NCI-H2171 treated with DMSO at 0.1 percent for 48 hours (cell line): ENCODE results near the gene UGT1A8.

Source experiments
- DNase-seq: peaks from one replicate; lab custom pipeline; 2025; lab: John Stamatoyannopoulos, UW

Gene UGT1A8

GRCh38 chr2:233766416-233766815 is 149.0 kb downstream of the UGT1A8 start:
- no peak for DNase-seq

DNA sequence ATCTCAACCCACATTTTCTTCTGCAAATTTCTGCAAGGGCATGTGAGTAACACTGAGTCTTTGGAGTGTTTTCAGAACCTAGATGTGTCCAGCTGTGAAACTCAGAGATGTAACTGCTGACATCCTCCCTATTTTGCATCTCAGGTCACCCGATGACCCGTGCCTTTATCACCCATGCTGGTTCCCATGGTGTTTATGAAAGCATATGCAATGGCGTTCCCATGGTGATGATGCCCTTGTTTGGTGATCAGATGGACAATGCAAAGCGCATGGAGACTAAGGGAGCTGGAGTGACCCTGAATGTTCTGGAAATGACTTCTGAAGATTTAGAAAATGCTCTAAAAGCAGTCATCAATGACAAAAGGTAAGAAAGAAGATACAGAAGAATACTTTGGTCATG is 150.6 kb downstream of the UGT1A8 start:
- DNase-seq = no peak

DNA sequence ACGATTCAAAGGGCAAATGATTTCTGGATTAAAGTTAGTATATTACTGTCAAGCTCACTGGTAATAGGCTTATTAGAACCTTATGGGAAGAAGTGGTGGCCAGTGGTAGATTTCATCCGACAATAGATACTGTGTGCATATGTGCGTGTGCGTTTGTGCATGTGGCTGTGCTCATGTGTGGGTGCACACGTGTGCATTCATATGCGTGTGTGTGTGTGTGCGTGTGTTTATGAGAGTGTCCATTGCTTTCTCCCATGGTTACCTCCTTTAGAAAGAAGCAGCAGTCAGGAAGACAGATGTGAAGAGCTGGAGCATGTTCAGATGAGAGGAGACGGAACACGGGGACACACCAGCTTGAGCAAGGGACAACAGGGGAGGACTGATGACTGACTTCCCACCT is 151.8 kb downstream of the UGT1A8 start:
- no peak for DNase-seq

- no peak for DNase-seq
Measured at GRCh38 chr2:233772153-233772552, 154.7 kb downstream of the UGT1A8 start.

DNA sequence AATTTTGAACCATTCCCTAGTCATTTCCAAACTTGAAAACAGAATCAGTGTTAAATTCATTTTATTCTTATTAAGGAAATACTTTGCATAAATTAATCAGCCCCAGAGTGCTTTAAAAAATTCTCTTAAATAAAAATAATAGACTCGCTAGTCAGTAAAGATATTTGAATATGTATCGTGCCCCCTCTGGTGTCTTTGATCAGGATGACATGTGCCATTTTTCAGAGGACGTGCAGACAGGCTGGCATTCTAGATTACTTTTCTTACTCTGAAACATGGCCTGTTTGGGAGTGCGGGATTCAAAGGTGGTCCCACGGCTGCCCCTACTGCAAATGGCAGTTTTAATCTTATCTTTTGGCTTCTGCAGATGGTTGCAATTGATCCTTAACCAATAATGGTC is 155.2 kb downstream of the UGT1A8 start:
- no peak for DNase-seq

DNA sequence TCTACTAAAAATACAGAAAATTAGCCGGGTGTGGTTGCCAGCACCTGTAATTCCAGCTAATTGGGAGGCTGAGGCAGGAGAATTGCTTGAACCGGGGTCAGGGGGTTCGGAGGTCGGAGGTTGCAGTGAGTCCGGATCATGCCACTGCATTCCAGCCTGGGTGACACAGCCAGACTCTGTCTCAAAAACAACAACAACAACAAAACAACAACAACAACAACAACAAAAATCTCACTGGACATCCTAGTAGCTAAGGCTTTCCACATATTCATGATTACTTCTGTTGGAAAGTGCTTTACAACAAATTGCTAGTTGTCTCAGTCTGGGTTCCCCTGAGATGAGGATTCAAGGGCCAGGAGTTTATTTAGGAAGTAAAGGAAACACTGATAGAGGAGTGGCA is 156.4 kb downstream of the UGT1A8 start:
- DNase-seq = no peak

DNA sequence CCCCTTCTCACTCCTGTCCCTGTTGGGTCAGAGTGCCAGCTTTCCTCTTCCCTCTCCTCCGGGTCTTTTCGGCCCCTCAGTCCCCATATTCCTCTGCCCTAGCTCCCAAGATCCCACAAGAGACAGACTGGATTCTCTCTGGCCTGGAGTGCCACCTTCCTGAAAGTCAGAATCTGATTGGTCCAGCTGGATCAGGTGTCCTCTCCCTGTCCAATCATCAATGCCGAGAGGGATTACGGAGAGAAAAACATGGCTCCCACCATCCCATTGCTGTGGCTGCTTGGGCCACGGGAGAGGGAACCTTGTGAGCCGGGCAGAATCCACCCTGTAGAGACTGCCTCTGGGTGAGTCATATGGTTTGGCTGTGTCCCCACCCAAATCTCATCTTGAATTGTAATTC is 158.0 kb downstream of the UGT1A8 start:
- no peak for DNase-seq

DNA sequence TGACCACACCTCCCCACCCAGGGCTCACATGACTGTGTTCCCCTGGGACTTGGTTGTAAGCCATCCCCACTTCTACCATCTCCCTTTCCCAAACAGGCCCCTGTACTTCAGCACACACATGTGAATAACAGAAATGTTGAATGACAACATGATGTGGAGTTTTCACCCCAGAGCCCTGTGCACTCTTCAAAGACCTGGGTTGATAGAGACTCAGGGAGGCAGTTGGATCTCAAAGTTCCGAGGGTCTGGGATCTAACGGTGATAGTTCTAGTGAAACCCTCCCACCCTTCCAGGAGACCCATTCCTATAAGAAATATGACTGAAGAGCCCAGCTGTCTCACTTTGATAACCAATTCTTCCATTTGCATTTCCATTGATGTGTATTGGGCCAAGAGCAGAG is 160.6 kb downstream of the UGT1A8 start, which contains the start of gene MROH2A:
TSS of gene MROH2A (plus strand) at position 301 of the 400 bp plus-strand sequence. CDS start 1,029 bp downstream, outside the sequence.
- no peak for DNase-seq

GRCh38 chr2:233779722-233780121 is 162.3 kb downstream of the UGT1A8 start:
- no peak for DNase-seq

DNA sequence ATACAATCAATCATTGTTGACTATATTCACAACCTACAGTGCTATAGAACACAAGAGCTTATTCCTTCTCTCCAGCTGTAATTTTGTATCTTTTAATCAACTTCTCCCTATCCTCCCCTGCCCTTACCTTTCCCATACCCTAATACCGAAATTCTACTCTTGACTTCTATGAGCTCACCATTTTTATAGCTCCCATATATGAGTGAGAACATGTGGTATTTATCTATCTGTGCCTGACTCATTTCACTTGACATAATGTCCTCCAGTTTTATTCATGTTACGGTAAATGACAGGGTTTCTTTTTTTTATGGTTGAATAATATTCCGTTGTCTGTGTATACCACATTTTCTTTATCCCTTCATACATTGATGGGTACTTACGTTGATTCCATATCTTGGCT is 163.3 kb downstream of the UGT1A8 start:
- no peak for DNase-seq

- no peak for DNase-seq
Measured at GRCh38 chr2:233789554-233789953, 172.1 kb downstream of the UGT1A8 start.

DNA sequence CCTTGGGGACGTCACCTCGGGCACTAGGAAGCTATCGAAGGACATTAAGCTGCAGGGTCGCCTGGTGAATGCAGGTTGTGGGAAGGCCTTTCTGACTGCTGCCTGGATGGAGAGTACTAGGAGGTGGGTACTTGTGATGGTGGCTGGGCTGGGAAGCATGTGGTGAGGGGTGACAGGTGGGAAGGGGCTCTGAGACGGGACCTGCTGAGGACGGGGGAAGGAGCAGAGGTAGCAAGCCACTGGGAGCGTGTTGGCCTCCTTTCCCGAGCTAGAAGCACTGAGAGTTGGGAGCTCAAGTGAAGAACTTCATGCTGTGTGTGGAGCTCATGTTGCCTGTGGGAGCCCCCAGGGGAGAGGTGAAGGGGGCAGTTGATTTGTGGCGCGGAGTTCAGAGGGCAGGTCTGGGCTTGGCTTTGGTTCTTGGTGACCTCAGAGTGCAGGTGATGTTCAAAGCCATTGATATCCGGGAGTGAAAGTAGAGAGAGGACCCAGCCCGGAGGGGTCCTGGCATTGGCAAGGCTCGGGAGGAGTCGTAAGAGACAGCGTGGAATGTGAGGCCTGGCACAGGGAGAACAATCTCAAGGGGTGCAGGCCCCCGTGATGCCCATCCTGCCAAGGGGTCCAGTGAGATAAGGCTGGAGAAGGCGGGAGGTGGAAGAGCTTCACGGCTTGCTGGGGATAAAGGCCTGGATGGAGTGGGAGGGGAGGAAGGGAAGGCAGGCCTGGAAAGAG is 173.9 kb downstream of the UGT1A8 start:
- no peak for DNase-seq

DNA sequence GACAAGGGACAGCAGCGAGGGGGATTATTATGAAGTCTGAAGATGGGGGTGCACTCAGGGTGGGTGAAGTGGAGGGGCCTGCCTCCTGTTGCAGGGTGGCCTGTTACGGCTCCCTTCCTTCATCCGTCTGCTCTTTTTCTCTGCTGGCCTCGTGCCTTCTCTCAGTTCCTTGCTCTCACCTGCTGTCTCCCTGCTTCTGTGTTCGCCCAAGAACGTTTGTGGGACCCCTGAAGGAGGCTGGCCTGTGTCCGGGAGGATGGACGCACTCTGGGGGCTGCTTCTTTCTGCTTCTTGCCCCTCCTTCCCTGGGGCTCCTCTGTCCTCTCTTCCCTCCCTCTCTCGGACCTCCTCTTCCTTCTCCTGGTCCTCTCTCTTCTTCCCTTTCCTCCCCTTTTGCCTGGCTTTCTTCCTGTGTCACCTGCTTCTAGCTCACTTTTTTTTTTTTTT is 174.5 kb downstream of the UGT1A8 start:
- DNase-seq = no peak

GRCh38 chr2:233792720-233793119 is 175.3 kb downstream of the UGT1A8 start:
- no peak for DNase-seq

DNA sequence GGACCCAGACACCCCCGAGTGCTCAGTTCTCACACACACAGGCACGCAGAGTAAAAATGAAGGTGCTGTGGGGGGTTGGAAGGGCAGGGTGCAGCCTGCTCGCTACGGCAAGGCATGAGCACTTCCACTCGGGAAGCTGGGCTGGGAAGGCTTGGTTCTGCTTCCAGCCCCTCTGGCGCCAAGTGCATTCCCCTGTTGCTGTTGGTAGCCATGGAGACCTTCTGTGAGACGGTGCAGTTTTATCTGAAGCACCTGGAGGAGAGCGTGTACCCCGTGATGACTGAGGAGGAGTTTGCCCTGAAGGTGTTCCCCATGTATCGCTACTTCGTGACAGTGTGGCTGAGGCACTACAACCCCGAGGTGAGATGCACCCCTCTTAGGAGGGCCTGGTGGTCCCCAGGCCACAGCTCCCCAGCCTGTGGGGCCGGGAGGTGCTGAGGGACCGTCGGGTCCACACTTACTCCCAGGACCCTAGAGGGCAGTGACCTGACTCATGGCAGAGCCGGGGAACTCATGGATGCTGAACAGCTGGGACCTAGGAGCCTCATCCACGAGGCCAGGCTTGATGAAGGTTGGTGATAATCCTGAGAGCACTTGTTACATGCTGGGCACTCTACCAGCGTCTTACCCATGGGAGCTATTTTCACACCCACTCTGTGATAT is 176.2 kb downstream of the UGT1A8 start:
- no peak for DNase-seq

GRCh38 chr2:233794128-233794658 is 176.8 kb downstream of the UGT1A8 start:
- no peak for DNase-seq

GRCh38 chr2:233795735-233796171 is 178.3 kb downstream of the UGT1A8 start:
- DNase-seq = no peak

DNA sequence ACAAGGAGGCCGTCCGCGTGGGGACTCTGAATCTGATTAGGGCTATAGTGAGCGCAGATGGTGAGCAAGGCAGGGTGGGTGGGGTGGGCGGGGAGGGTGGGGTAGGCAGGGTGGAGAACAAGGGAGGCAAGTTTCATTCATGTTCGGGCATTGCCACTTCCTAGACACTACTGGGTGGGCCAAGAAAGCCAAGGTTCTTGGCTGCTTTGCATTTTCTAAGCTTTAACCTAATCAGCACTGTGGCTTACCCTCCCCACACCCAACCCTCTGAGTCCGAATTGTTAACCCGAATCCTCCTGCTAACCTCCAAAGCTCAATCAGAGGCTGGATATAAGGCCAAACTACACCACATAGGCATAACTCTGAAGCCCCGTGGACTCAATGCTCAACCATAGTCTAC is 178.8 kb downstream of the UGT1A8 start:
- DNase-seq = no peak

DNA sequence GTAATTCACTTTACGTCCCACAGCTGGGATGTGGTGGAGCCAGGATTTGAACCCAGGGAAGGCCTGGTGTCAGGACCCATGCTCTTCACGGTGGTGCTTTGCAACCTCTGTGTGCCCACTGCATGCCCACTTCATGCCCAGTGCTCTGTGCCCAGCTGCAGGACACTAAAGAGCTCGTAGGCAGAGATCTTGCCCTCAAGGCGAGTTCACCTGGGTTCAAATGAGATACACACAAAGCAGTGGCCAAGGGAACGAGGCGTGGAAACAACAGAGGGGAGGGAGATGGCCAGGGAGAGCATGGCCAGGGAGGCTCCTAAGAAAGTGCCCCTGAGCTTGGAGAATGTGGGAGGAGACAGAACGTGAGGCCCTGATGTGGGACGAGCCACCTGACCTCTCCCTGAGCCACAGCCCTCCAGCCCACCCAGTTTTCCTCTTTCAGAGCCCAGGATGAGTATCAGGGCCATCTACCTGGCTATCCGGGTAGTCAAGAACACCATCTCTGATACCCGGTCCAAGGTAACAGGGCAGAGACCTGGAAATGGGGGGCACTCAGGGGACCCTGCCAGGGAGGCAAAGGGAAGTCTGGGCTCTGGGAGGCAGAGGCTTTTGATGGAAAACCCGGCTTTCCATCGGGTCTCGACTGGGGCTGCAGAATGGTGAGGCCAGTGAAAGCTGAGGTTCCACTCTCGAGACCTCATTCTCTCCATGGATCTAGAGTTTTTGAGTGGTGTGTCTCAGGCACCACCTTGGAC is 181.1 kb downstream of the UGT1A8 start:
- DNase-seq = no peak

GRCh38 chr2:233799087-233799665 is 181.7 kb downstream of the UGT1A8 start:
- peak; percentile 55 for DNase-seq

DNA sequence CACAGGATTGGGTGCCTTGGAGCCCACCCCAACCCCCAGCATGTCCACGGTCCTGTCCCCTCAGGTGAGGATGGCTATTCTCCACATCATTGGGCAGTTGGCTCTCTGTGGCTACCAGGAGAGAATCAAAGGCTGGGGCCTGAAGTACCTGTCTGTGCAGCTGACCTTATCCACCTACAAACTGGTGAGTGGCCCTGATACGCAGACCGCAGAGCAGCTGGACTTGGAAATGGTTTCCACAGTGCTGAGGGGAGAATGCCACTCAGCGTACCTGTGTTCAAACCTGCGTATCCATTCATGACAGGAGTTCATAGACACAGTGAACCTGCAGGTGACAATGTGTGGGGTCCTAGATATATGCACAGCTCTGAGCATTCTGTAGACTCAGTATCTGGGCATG is 182.3 kb downstream of the UGT1A8 start:
- no peak for DNase-seq

- no peak for DNase-seq
Measured at GRCh38 chr2:233800208-233800607, 182.8 kb downstream of the UGT1A8 start.
